Progenitor cell of endocrine pancreas (in vitro differentiated cells): ENCODE data around the gene SHC4. TPM values are rescaled to one million over a fixed set of nuclear protein-coding genes. Genes with fewer than 3 reads are reported as not detected.

Experiments
- DNase-seq: peaks from one replicate; pipeline ENCODE4 v3.0.0; 2021; ENCODE audit warnings: low spot score; ENCODE audit not compliant: unreplicated experiment
- H3K27ac Mint-ChIP-seq: 2 replicates; pipeline ENCODE4 v1.8.0; 2021; ENCODE audit warnings: mild to moderate bottlenecking, moderate library complexity, mixed read lengths
- H3K27me3 Mint-ChIP-seq: 2 replicates; pipeline ENCODE4 v1.8.0; 2021; ENCODE audit warnings: mixed read lengths
- H3K36me3 Mint-ChIP-seq: 2 replicates; pipeline ENCODE4 v1.8.0; 2022; ENCODE audit warnings: mixed read lengths; ENCODE audit not compliant: insufficient read depth
- H3K4me1 Mint-ChIP-seq: 2 replicates; pipeline ENCODE4 v1.8.0; 2021; ENCODE audit warnings: low read depth, mixed read lengths
- H3K4me3 Mint-ChIP-seq: 2 replicates; pipeline ENCODE4 v1.8.0; 2021; ENCODE audit warnings: low read depth, mild to moderate bottlenecking, moderate library complexity, mixed read lengths
- H3K9me3 Mint-ChIP-seq: 2 replicates; pipeline ENCODE4 v1.8.0; 2021; ENCODE audit warnings: low read depth, mixed read lengths
- total RNA-seq: library from RNA; stranded (reverse); gene quantifications from 2 replicates; pipeline ENCODE4 v1.2.1, GENCODE V29; 2021
- TF ChIP-seq, protein P1 (sequence below): fragments of 200-600 bp; sonication (generic); IDR thresholded peaks from one replicate; pipeline ENCODE4 v1.5.0; 2021; ENCODE audit warnings: antibody characterized with exemption, mild to moderate bottlenecking; ENCODE audit not compliant: unreplicated experiment

SHC4 gene
- total RNA-seq, 1 donor from 2014 or later, result 0.36 TPM

- DNase-seq, result no peak
- H3K4me1 Mint-ChIP-seq, result peaks cover 15% of the 10 kb centered on the region
- H3K4me3 Mint-ChIP-seq, result no peak overlapping the region
- no peak overlapping the region for H3K27ac Mint-ChIP-seq
- H3K27me3 Mint-ChIP-seq, result no peaks in the 10 kb centered on the region
- H3K9me3 Mint-ChIP-seq, result no peaks in the 10 kb centered on the region
- TF ChIP-seq, protein P1, sequence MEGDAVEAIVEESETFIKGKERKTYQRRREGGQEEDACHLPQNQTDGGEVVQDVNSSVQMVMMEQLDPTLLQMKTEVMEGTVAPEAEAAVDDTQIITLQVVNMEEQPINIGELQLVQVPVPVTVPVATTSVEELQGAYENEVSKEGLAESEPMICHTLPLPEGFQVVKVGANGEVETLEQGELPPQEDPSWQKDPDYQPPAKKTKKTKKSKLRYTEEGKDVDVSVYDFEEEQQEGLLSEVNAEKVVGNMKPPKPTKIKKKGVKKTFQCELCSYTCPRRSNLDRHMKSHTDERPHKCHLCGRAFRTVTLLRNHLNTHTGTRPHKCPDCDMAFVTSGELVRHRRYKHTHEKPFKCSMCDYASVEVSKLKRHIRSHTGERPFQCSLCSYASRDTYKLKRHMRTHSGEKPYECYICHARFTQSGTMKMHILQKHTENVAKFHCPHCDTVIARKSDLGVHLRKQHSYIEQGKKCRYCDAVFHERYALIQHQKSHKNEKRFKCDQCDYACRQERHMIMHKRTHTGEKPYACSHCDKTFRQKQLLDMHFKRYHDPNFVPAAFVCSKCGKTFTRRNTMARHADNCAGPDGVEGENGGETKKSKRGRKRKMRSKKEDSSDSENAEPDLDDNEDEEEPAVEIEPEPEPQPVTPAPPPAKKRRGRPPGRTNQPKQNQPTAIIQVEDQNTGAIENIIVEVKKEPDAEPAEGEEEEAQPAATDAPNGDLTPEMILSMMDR, result no peak
- peaks cover 14% of the 10 kb centered on the region for H3K36me3 Mint-ChIP-seq
Observed at GRCh38 chr15:48785712-48786111, 178.0 kb downstream of the SHC4 start.

- H3K4me3 Mint-ChIP-seq, result no peak overlapping the region
- H3K4me1 Mint-ChIP-seq, result peaks cover 15% of the 10 kb centered on the region
- H3K36me3 Mint-ChIP-seq, result peaks cover 12% of the 10 kb centered on the region
Observed at GRCh38 chr15:48785195-48785594, 178.5 kb downstream of the SHC4 start.

GRCh38 chr15:48784756-48785155 is 179.0 kb downstream of the SHC4 start:
- TF ChIP-seq, protein P1, result no peak
- no peaks in the 10 kb centered on the region for H3K27me3 Mint-ChIP-seq
- DNase-seq, result no peak
- H3K9me3 Mint-ChIP-seq, result no peaks in the 10 kb centered on the region
- no peak overlapping the region for H3K4me3 Mint-ChIP-seq
- peaks cover 15% of the 10 kb centered on the region for H3K4me1 Mint-ChIP-seq
- peaks cover 10% of the 10 kb centered on the region for H3K36me3 Mint-ChIP-seq
- H3K27ac Mint-ChIP-seq, result no peak overlapping the region

More at GRCh38 chr15:48785195-48785594, 178.5 kb downstream of the SHC4 start:
- no peaks in the 10 kb centered on the region for H3K9me3 Mint-ChIP-seq
- H3K27me3 Mint-ChIP-seq, result no peaks in the 10 kb centered on the region
- H3K27ac Mint-ChIP-seq, result no peak overlapping the region
- TF ChIP-seq, protein P1, result no peak
- DNase-seq, result no peak

GRCh38 chr15:48782911-48783310 is 180.8 kb downstream of the SHC4 start:
- Mint-ChIP-seq H3K9me3 (no peaks in the 10 kb centered on the region), H3K4me1 (peaks cover 15% of the 10 kb centered on the region), H3K27me3 (no peaks in the 10 kb centered on the region), H3K27ac (no peak overlapping the region), H3K4me3 (no peak overlapping the region), H3K36me3 (peaks cover 7% of the 10 kb centered on the region)
- TF ChIP-seq, protein P1, result no peak
- DNase-seq, result no peak

- Mint-ChIP-seq H3K4me3 (no peak overlapping the region), H3K9me3 (no peaks in the 10 kb centered on the region), H3K36me3 (peaks cover 7% of the 10 kb centered on the region), H3K4me1 (peaks cover 15% of the 10 kb centered on the region), H3K27me3 (no peaks in the 10 kb centered on the region), H3K27ac (no peak overlapping the region)
- no peak for DNase-seq
- TF ChIP-seq, protein P1, result no peak
Observed at GRCh38 chr15:48781481-48782081, 182.1 kb downstream of the SHC4 start.
